ENCODE measurements around the gene LIX1L. TPM values are rescaled to one million over a fixed set of nuclear protein-coding genes. Genes with fewer than 3 reads are reported as not detected.

The LIX1L gene
- total RNA-seq, 1 experiment from 2014 or later, result 12.4 TPM

GRCh38 chr1:145992958-145993617, 35.3 kb upstream of the LIX1L start:
- H3K4me3 ChIP-seq (replicated peaks in 1 of 2; ENCODE audit: low read depth in 1 of 2, low read length in 2 of 2), result no peak overlapping the region
- ATAC-seq (no peak), DNase-seq (ENCODE audit: low read depth, low spot score) (no peak)
- H3K4me1 ChIP-seq (ENCODE audit: control insufficient read depth in 1 of 2, insufficient read depth in 2 of 2, low read length in 2 of 2), result peaks cover 2 to 5% of the 10 kb centered on the region in 2 experiments; a peak in 2 of 4 replicates
- H3K36me3 ChIP-seq (ENCODE audit: control insufficient read depth in 1 of 2, insufficient read depth in 2 of 2, low read length in 2 of 2), result no peaks in the 10 kb centered on the region
- H3K9me2 ChIP-seq (ENCODE audit: insufficient read depth), result no peaks in the 10 kb centered on the region
- TF ChIP-seq JUND (IDR thresholded peaks at IDR 0.05) (no peak), CBX3 (IDR thresholded peaks at IDR 0.05; ENCODE audit: low read depth) (no peak), CEBPB (IDR thresholded peaks at IDR 0.05; ENCODE audit: low read depth) (no peak), ZFX (IDR thresholded peaks at IDR 0.05) (no peak), EZH2 (IDR thresholded peaks at IDR 0.05) (no peak), ZBTB33 (IDR thresholded peaks at IDR 0.05; ENCODE audit: extremely low read depth, insufficient replicate concordance, low read length) (no peak), YY1 (IDR thresholded peaks at IDR 0.05; ENCODE audit: extremely low read depth, insufficient replicate concordance, low read depth, low read length) (no peak), REST (IDR thresholded peaks at IDR 0.05; ENCODE audit: low read depth) (no peak), SRF (IDR thresholded peaks at IDR 0.05; ENCODE audit: low read depth) (no peak), POLR2A (IDR thresholded peaks at IDR 0.05; ENCODE audit: borderline replicate concordance, extremely low read depth, insufficient read depth, insufficient read length) (no peak), CTCF (IDR thresholded peaks at IDR 0.05 in 2 of 3, conservative IDR thresholded peaks at IDR 0.05 in 1 of 3; ENCODE audit: borderline replicate concordance in 1 of 3, insufficient read depth in 1 of 3, low read depth in 2 of 3, low read length in 2 of 3) (no peak), EGR1 (IDR thresholded peaks at IDR 0.05; ENCODE audit: low read depth) (no peak)
- no peak overlapping the region for H2AFZ ChIP-seq (ENCODE audit: low read depth, low read length, poor library complexity, severe bottlenecking)
- no peak overlapping the region for H3K4me2 ChIP-seq (ENCODE audit: low read length)
- H3K9ac ChIP-seq (ENCODE audit: low read length), result no peak overlapping the region
- ChIA-PET RAD21 (ENCODE audit: low non-redundant PET in 1 of 2, low total read pairs in 2 of 2, uncharacterized antibody in 2 of 2, unreplicated experiment in 2 of 2) (no interaction called here), CTCF (interaction anchor here (1.3 to 2.3 kb wide), 2 partner anchors 14 kb away, joined by 4 to 11 read pairs; no protein-coding TSS in a partner anchor), POLR2A (interaction anchor here (2.8 kb wide), 1 partner anchor 13 kb away, joined by 6 read pairs; no protein-coding TSS in a partner anchor)
- no peak overlapping the region for H3K27ac ChIP-seq (ENCODE audit: low read depth, low read length)
- H3K9me3 ChIP-seq (ENCODE audit: control insufficient read depth in 1 of 2, insufficient read depth in 1 of 2, low read depth in 1 of 2, low read length in 2 of 2), result no peaks in the 10 kb centered on the region
- no peaks in the 10 kb centered on the region for H3K79me2 ChIP-seq (ENCODE audit: insufficient read depth, low read length)
- no peaks in the 10 kb centered on the region for H4K20me1 ChIP-seq (ENCODE audit: insufficient read depth)
- no peaks in the 10 kb centered on the region for H3K27me3 ChIP-seq (ENCODE audit: insufficient read depth, low read length)
- intact Hi-C loops (cut with micrococcal nuclease), result no loop called here
- BruUV-seq (replicated peaks), result no TSS peak

Data from HCT116 (cell line).